NCI-H226 (cell line): ENCODE measurements around the gene CCL1.

Experiments
- DNase-seq: peaks from one replicate; pipeline ENCODE4 v3.0.0-alpha.2; 2015

The CCL1 gene, protein sequence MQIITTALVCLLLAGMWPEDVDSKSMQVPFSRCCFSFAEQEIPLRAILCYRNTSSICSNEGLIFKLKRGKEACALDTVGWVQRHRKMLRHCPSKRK

DNA sequence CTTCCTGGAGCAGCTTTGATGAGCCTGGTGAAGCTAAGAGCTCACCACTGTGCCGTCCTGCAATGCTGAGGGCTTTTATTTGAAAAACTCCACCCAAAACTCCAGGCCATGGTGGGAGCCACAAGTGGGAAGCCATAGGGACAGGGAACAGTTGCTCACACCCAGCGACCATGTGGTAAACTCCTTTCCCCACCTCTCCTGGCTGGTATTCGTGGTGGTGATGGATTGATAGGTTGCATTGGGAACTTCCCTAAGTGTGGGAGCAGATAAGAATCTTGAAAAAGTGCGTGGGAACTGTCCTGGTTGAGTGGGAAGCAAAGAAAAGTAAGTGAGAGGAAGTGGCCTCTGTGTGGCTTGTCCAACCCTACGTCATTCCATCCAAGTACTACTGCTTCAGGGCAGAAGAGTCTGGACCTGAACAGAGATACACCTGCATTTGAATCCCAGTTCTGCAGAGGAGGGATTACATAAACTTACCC, at the start of gene CCL1:
Gene CCL1, minus strand, starts transcription at position 51 of the 479 bp plus-strand sequence. CDS start 72 bp downstream, outside the sequence.
- no peak for DNase-seq

DNA sequence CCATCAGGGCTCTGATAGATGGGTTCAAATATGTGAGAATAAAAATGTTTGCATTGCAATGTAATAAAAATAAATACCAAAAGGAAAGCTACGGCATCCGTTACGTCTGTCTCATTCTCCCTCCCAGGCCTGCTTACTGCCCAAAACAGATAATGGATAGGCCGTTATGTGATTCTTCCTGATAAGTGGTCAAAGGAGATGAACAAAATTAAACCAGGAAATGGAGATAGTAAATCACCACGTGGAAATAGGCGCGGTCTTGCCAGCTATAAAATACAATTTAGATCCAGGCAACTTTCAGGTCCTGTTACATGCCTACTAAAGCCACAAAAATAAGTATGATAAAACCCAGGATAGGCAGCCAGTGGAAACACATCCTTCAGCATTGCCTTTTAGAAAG, 49.5 kb upstream of the CCL1 start:
- no peak for DNase-seq

DNA sequence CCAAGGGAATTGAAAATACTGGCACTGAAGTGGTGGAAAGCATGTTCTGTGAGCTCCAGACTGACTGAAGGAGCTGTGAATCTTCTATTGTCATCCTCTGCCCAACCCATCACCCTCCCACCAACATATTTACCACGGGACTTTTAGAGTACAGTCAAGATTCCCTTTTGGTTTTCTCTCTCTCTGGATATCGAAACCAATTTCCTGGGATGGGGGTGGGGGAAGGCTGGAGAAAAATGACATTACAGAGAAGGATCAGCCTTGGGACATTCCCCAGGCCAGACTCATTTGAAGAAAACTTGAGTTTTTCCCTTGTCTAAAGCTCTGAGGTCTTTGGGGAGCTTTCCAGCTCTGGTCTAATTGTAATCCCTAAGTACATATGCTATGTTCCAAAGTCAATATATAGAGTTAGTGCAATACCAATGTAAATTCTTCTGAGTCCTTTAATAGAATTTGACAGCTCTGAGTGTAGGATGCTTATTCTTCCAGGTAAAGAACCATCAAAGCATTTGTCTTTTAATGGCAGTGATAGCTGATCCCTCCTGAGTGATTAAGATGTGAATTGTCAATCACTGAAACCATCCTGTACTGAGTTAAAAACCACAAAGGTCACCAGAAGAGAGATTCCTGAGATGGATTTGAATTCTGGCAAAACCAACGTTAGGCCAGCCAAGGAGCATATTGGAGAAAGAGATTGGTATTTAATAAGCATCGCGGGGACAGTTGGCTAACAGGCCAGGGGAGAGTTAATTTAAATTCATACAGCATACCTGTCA, 48.8 kb upstream of the CCL1 start:
- DNase-seq = no peak

DNA sequence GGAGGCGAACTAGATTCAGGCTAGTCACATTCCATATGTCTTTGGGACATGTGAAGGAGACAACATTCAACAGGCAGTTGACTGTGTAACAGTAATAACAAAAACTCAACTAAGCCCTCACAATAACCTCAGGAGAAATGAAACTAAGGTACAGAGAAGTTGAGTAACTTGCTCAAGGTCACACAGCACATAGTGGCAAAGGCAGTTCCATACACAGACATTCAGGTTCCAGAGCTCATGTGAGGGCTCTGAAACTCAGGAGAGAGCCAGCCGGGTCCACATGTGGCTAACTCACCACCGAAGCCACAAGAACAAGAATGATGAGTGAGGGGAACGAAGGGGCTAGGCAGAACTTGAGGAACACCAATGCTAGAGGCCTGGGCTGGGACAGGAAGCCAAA, 46.3 kb upstream of the CCL1 start:
- DNase-seq = no peak

DNA sequence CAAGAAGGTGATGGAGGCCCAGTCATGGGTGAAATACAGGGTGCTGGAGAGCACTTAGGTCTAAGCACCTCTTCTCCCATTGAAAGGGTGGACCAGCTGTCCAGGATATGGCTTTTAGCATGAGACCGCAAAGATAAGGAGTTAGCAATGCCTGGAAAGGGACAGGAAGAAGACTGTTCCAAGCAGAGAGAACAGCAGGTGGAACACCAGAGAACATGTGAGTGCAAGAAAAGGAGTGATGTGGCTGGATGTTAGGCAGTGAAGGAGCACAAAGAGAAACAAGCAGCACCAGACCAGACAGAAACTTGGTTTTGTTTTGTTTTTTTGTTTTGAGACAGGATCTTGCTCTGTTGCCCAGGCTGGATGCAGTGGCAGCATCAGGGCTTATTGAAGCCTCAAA, 45.4 kb upstream of the CCL1 start:
- DNase-seq = no peak

DNA sequence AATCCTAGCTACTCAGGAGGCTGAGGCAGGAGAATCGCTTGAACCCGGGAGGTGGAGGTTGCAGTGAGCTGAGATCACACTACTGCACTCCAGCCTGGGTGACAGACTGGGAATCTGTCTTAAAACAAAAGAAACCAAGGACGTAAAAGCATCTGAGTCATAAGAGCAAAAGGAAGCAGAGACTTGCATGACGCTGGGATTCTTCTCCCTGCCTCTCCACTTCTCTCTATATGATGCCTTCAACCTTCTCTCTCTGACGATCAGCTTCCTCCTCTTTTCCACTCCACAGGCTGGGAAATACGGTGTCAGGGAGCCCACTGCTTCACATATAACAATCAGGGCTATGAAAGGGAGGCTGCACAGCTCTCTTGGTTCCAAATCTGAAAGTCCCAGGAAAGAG, 43.2 kb upstream of the CCL1 start:
- no peak for DNase-seq

DNA sequence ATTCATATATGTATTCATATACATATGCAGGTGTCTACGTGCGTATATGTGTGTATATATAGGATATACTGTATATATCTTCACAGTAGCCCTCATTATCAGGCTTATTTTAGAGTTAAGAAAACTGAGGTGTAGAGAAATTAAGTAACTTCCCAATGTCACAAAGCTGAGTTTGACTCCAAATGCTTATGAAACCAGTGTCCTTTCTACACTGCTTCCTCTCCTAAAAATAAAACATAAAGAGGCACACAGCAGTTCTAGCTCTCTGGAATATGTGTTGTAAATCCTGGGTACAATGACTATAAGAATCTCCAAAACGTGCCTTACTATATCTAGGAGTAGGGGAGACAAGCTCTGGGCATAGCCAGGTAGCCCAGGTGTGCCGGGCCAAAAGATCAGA, 40.0 kb upstream of the CCL1 start:
- DNase-seq = no peak

DNA sequence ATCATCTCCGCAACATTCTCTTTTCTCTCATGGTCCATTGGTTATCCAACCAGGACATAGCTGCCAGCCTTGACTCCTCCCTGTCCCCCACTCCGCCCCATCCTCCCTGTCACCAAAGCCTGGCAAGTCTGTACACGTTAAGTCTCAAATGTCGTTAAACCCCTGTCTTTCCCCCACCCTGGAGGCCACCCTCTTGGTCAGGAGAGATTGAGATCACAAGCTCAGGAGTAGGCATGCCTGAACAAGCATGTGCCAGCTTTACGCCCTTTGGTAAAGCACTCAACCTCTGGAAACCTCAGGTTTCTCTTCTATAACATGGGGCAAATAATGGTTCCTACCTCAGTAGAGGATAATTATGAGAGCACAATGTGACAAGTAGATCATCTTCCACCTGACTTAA, 38.1 kb upstream of the CCL1 start:
- DNase-seq = no peak

DNA sequence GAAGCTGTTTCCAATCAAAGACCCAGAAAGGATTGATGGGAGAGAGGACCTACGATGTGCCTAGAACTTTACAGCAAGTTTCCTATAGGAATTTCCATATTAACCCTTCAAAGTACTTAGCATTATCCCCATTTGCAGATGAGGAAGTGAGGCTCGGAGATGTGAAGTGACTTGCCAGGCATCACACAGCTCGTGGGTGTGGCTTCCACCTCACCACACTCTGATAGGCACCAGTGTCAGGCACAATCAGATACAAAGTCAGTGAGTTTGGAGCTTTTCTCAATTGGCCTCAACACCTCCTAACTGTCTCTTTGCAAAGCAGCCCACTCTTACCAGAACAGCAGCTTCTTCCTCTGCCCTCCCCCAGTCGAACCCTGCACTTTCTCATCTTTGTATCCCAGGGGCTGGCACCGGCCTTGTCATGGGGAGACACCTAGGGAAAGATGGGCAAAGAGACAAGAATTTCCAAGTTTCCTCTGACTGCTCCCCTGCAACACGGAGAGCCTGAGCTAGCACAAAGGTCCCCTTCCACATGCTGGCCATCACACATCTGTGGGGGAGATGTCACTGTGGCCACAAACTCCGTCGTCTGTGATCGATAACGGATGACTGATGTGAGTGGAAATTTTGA, 37.4 kb upstream of the CCL1 start:
- no peak for DNase-seq

DNA sequence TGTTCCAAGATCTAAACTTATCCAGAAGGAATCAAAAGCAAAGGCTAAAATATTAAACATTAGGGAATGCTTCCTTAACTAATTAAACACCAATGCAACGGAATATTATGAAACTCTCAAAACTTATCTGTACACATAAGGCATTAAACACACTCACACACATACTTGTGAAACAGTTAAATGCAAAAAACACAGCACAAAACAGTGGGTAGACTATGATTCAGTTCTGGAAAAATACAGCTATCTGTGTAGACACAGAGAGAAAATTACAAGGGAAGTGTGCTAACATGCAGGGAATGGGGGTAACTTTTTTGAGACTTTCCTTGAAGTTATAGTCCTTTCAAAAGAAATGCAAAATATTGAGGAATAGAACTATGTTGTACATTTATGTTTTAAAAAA, 36.7 kb upstream of the CCL1 start:
- DNase-seq = no peak

DNA sequence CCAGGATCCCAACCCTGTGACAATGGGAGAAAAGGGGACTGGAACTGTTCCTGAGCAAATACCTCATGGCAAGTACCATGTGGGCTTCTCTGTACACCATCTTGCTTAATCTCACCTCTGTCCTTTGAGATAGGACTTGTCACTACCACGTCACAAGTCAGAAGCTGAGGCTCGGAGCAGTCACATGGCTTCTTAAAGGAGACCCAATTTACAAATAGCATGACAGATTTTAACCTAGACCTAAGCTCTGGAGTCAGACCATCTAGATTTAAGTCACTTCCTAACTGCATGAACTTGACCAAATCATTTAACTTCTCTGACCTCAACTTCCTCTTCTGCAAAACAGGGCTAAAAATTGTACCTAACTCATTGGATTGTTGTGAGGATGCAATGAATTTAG, 36.0 kb upstream of the CCL1 start:
- no peak for DNase-seq

DNA sequence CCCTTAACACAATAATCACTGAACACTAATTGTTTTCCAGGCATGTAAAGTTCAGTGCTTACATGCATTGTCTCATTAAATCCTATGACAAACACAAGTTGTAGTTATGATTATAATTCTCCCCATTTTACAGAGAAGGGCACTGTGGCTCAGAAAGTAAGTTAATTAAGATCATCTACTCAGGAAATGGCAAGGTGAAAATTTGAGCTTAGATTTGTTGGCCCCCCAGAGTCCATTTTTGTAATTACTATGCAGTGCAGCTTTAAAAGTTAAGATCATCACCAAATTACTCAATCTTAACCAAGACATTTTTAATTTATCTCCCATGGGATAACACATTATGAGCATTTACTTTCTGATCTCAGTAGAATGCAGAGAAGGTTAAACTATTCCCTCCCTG, 34.2 kb upstream of the CCL1 start:
- no peak for DNase-seq

DNA sequence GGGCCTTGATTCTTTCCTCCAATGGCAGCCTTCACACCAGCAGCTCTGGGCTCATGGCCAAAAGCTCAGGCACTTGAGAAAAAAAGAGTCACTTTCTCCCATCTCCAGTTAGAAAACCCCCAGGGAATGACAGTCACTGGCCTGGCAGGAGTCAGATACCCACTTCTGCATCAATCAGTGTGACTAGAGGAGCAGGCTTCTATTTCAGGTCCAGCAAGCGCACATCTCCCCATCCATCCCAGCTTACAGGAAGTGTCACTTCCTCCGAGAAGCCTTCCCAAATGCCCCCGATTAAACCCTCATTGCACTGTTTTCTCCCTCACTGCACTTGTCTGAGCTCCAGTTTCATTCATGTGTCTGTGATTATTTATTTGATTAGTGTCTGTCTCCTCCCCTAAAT, 30.4 kb upstream of the CCL1 start:
- DNase-seq = no peak

DNA sequence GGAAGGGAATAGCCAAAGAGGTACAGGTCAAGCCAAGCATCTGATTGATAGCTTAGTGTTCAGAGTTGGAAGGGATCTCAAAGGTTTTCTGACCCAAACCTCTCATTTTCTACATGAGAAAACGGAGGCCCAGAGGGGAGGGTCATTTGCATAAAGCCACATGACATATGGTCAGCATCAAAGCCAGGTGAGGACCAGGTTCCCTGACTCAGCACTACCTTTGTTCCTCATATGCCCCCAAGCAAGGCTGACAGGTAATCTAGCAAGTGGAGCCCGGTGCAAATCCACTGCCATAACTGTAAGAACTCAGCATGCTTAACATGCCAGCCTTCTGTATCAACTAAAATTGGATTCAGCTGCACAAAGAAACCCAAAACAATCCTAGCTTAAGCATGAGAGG, 28.2 kb upstream of the CCL1 start:
- no peak for DNase-seq

DNA sequence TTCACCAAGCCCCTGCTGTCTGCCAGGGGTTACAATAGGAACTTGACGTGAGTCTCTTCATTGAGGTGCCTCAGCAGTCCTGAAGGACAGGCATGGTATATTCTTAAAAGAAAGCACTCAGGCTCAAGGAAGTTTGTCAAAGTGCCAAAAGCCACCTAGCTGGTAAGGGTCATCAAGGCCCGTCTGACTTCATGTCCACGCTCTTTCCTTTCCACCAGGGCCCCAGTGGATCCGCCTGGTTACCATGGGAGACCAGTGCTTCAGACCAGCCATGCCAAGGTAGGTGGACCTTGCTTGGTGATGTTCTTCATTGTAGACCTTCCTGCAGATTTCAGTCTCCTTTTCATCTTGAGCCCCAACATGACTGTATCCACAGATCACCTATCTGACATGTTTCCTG, 27.6 kb upstream of the CCL1 start:
- DNase-seq = no peak

DNA sequence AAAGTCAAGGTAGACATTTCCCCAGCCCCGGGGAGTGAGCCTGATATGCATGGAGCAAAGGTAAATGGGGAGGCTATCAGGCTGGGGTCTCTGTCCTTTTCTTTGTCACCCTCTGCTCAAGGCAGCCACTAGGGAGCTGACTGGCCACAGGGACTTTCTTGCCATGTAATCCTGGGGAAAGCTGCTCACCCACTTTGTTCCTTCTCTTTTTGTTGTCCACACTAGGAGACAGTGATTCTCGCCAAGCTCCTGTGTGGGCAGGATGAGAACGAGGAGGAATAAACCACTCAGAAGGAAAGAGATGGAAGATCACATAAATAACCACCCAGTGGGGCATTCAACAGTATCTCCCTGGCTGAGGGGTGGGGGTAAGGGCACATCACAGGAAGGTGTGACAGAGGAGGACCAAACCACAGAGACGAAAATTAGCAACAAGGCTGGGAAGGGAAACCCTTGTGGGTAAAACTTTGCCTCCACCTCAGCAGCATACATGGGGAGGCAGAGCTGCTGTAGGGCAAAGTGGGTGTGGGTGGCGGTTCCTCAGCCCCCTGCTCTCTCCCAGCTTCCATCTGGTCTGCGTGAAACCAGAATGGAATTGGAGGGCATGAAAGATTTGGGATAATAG, 26.2 kb upstream of the CCL1 start:
- DNase-seq = no peak

DNA sequence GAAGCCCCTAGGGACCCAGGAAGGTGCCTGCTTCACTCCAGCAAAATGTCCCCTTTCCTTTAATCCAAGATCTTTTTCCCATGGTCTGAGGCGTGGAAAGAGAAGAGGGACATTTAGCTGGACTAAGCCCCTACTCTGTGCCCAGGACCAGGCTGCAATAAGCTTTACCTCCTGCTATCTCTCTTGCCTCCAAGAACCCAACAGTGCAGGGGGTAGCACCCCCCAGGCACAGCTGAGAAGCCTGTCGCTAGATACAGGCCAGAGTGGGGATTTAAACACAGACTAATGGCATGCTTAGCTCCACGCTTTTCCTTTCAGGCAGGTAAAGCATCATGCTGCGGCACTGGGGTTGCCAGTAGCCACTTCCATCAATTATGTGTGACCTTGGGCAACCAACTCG, 24.5 kb upstream of the CCL1 start:
- no peak for DNase-seq

DNA sequence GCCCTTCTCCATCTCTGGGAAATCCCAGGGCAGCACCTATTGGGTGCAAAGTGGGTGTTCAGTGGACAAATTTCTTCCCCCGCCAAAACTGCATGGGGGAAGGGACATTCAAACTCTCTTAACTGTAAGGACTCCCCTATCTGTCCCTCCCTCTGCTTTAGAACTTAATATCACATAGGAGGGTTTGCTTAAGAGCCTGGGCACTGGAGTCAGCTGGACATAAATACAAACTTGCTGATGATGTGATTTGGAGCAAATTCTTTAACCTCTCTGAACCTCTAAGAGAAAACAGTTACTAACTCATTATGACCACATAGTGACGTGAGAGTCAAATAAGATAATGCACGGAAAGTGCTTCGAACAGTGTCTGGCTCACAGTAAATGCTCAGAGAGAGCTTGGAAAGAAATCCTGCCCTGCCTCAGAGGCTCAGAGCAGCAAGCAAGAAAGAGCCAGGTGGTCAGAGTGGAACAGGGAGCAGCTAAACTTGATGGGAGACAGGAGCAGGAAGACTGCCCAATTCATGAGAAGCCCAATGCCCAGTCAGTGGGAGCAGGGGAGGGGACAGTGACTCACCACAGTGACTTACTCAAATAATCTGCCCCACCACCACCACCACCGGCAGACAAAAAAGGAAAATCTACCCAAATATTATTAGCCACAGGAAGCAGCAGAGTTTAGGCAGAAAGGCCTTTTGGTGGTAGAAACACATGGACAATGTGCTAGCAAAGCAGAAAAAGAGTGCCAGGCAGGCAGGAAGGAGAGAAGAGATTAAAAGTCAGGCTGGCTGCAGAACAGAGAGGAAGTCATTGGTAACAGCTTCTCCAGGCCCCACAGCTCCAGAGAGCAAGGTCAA, 23.9 kb upstream of the CCL1 start:
- DNase-seq = no peak

DNA sequence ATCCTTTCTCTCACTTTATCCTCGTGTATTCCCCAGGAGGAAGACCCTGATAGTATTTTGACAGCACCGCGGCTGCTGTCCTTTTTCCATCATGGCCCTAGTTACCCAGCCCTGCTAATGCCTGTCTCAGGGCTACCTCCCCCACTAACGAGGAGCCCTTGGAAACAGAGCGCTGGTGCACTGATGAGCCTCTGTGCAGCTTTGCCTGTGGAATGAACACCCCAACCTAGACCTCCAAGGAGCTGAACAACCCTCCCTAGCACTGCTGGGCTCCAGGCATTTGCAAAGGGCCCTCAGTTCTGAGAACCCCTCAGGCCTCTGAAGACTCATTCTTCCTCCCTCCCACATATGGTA, 23.3 kb upstream of the CCL1 start:
- DNase-seq = no peak

DNA sequence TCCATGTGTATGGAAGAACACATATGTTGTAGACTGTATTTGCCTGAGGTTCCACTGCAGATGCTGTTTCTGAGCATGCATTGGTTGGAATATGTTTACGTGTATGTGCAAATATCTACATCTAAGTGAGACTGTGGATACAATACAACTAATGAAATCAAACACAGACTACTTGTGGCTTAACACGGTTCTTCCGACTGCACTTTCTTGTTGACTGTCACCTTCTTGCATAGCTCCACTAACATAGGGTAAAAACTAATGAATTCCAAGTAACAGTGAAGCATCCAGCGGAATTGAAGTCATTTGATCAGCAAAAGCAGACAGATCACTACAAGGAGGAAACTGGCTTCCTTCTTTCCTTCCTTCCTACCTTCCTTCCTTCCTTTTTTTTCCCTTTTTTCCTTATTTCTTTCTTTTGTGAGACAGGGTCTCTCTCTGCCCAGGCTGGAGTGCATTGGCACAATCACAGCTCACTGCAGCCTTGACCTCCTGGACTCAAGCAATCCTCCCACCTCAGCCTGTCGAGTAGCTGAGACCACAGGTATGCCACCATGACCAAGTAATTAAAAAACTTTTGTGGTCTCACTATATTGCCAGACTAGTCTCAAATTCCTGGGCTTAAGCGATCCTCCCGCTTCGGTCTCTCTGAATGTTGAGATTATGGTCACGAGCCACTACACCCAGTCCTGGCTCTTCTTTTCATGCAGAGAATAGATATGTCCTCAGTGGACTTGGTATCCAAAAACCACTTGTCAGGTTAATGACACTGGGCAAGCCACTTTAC, 22.0 kb upstream of the CCL1 start:
- DNase-seq = no peak

DNA sequence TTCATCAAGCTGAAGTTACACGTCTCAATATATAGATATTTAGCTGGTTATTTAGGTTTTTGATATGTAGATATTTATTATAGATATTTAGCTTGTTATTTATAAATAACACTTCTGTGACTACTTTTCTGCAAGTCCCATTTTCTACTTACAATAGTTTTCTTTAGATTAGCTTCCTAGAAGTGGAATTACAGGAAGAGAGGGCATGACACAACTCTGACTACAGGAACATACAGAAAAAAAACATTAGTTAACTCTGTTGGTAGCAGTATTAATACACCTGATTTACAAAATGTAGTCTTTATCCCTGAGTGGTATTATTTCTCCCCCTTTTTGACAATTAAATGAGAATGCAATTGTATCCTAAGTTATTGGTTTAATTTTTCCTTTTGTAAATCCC, 21.2 kb upstream of the CCL1 start:
- no peak for DNase-seq

DNA sequence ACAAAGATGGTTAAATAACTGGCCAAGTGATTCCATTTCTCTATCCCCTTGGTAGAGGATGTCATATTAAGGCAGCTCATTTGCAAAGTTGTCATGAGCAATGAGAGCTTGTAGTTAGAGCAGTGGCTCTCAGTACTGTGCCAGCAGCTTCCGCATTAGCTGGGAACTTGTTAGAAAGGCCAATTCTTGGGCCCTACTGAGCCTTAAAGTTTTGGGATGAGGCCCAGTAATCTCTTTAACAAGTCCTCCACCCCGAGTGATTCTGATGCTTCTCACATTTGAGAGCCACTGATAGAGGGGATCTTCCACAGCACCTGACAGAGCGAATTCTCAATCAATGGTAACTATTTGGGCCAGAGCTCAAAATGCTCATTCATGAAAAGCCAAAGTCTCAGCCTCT, 20.2 kb upstream of the CCL1 start:
- DNase-seq = no peak
